Panc1 (cell line): ENCODE measurements around the gene GLE1. TPM values are rescaled to one million over a fixed set of nuclear protein-coding genes. Genes with fewer than 3 reads are reported as not detected.
"Not testable (repeated sequence)": the region's sequence is repeated elsewhere in the genome, so short reads cannot be mapped to it uniquely, and the experiment has no call there.

ENCODE experiments used
- ATAC-seq: fragments of 200-7000 bp; cut with Tn5 transposase; 2 replicates; pipeline ENCODE4 v1.9.1; 2020; ENCODE audit warnings: mild to moderate bottlenecking, moderate library complexity
- BruUV-seq: library from RNA; stranded (reverse); fragments of 400-500 nt; replicated peaks from 2 replicates; lab custom pipeline; 2021; lab: Mats Ljungman, UMichigan
- CTCF ChIA-PET: fragments of 300-600 bp; sonication (Branson Sonifier 250); formaldehyde crosslinking; loops from one replicate; lab custom pipeline; 2022; ENCODE audit warnings: antibody characterized with exemption; lab: Charles Lee
- POLR2A ChIA-PET: fragments of 300-600 bp; sonication (Branson Sonifier 250); formaldehyde crosslinking; loops from one replicate; lab custom pipeline; 2022; ENCODE audit warnings: antibody characterized with exemption; lab: Charles Lee
- DNase-seq: peaks from one replicate; pipeline ENCODE4 v3.0.0-alpha.2; 2010; ENCODE audit warnings: low read depth, low spot score
- H3K27ac ChIP-seq: 2 replicates; pipeline ENCODE4 v1.5.1; 2011; ENCODE audit warnings: mild to moderate bottlenecking, low read length, inconsistent platforms
- H3K27me3 ChIP-seq: fragments of 200-500 bp; sonication (Bioruptor generic); 2 replicates; pipeline ENCODE4 v1.6.0; 2014; ENCODE audit warnings: low read length, inconsistent platforms; ENCODE audit not compliant: control insufficient read depth, insufficient read depth
- H3K36me3 ChIP-seq: fragments of 200-500 bp; sonication (Bioruptor generic); 2 replicates; pipeline ENCODE4 v1.5.1; 2014; ENCODE audit warnings: inconsistent platforms, mild to moderate bottlenecking, low read length, moderate library complexity; ENCODE audit not compliant: control insufficient read depth, insufficient read depth
- H3K4me1 ChIP-seq: 2 replicates; pipeline ENCODE4 v1.5.1; 2011; ENCODE audit warnings: inconsistent platforms, mild to moderate bottlenecking, low read length, moderate library complexity; ENCODE audit not compliant: control insufficient read depth, insufficient read depth
- H3K4me3 ChIP-seq, 2 experiments: 2 replicates each; pipeline ENCODE4 v1.5.1; 2011 to 2012; ENCODE audit warnings: low read depth in 2 of 2, low read length in 2 of 2, mild to moderate bottlenecking in 2 of 2, inconsistent platforms in 1 of 2, moderate library complexity in 1 of 2
- H3K9me3 ChIP-seq: fragments of 200-500 bp; sonication (Bioruptor generic); 2 replicates; pipeline ENCODE4 v1.5.1; 2014; ENCODE audit warnings: low read depth, mild to moderate bottlenecking, inconsistent platforms, low read length, moderate library complexity; ENCODE audit not compliant: control insufficient read depth, insufficient read depth
- CTCF ChIP-seq: fragments of 450-650 bp; IDR thresholded peaks from 2 replicates; pipeline ENCODE4 v1.5.1; 2017; ENCODE audit warnings: mild to moderate bottlenecking
- POLR2AphosphoS5 ChIP-seq: IDR thresholded peaks from 2 replicates; pipeline ENCODE4 v1.6.1; 2012; ENCODE audit warnings: mild to moderate bottlenecking, low read depth, low read length, moderate library complexity
- REST ChIP-seq, 2 experiments: IDR thresholded peaks; 2 replicates each; pipeline ENCODE4 v1.6.1; 2011 to 2012; ENCODE audit warnings: low read depth in 2 of 2, control low read depth in 1 of 2, low read length in 1 of 2, mild to moderate bottlenecking in 1 of 2, moderate library complexity in 1 of 2; ENCODE audit not compliant: insufficient read depth in 1 of 2
- SIN3A ChIP-seq: IDR thresholded peaks from 2 replicates; pipeline ENCODE4 v1.6.1; 2012; ENCODE audit warnings: low read depth, mild to moderate bottlenecking, low read length, moderate library complexity, borderline replicate concordance; ENCODE audit not compliant: insufficient read depth
- TCF7L2 ChIP-seq: IDR thresholded peaks from 2 replicates; pipeline ENCODE4 v1.6.1; 2011; ENCODE audit warnings: mild to moderate bottlenecking, low read depth, low read length, inconsistent platforms
- in situ Hi-C: cut with HindIII; loops from 2 replicates; pipeline ENCODE4 v1.10.0; 2016; ENCODE audit warnings: low sequenced_read_pairs, low pct_unique_long_range_greater_than_20kb
- intact Hi-C: fragments of 100-400 bp; cut with micrococcal nuclease; formaldehyde crosslinking; loops from one replicate; pipeline ENCODE4 v1.10.0; 2022; ENCODE audit not compliant: unreplicated experiment
- total RNA-seq: library from RNA; stranded (reverse); gene quantifications from one replicate; pipeline ENCODE4 v1.2.1, GENCODE V29; 2021; ENCODE audit not compliant: unreplicated experiment

The GLE1 gene
- total RNA-seq, 1 experiment from 2014 or later = 25.9 TPM

GRCh38 chr9:128498911-128499310 is 5.6 kb upstream of the GLE1 start:
- Histone ChIP-seq H3K36me3 (peaks cover 2% of the 10 kb centered on the region), H3K27ac (no peak overlapping the region), H3K4me3 (no peak overlapping the region), H3K27me3 (no peaks in the 10 kb centered on the region), H3K4me1 (no peaks in the 10 kb centered on the region; the same call in 1 of the 2 replicates), H3K9me3 (no peaks in the 10 kb centered on the region)
- TF ChIP-seq POLR2AphosphoS5 (no peak), SIN3A (no peak), TCF7L2 (no peak), CTCF (no peak), REST (IDR thresholded peaks at IDR 0.05; ENCODE audit: insufficient read depth in 1 of 2, low read depth in 2 of 2, low read length in 1 of 2) (no peak)
- intact Hi-C loops (no loop called here), in situ Hi-C loops (no loop called here)
- BruUV-seq = no TSS peak
- ChIA-PET POLR2A (interaction anchor here (0.7 kb wide), 1 partner anchor 40 kb away, joined by 4 read pairs; no protein-coding TSS in a partner anchor), CTCF (no interaction called here)
- DNase-seq (no peak), ATAC-seq (no peak)

- in situ Hi-C loops (no loop called here), intact Hi-C loops (no loop called here)
- Histone ChIP-seq H3K27me3 (no peaks in the 10 kb centered on the region), H3K9me3 (no peaks in the 10 kb centered on the region), H3K4me3 (no peak overlapping the region), H3K36me3 (peaks cover 5% of the 10 kb centered on the region), H3K27ac (no peak overlapping the region), H3K4me1 (no peaks in the 10 kb centered on the region; the same call in 1 of the 2 replicates)
- ATAC-seq = no peak
- TF ChIP-seq TCF7L2 (no peak), CTCF (no peak), REST (IDR thresholded peaks at IDR 0.05; ENCODE audit: insufficient read depth in 1 of 2, low read depth in 2 of 2, low read length in 1 of 2) (no peak), SIN3A (no peak), POLR2AphosphoS5 (no peak)
- no TSS peak for BruUV-seq
- CTCF ChIA-PET = no interaction called here
- POLR2A ChIA-PET = no interaction called here
- no peak for DNase-seq
Measured at GRCh38 chr9:128499920-128500319, 4.6 kb upstream of the GLE1 start.

GRCh38 chr9:128503415-128503825 is 1.1 kb upstream of the GLE1 start:
- peak overlapping the region; percentile 90 to 91; a peak in 3 of 4 replicates for H3K4me3 ChIP-seq
- peak overlapping the region; percentile 78 for H3K27ac ChIP-seq
- intact Hi-C loops, H3K27me3 ChIP-seq, DNase-seq, POLR2A ChIA-PET, H3K4me1 ChIP-seq, ATAC-seq, in situ Hi-C loops, CTCF ChIA-PET, H3K9me3 ChIP-seq, BruUV-seq, H3K36me3 ChIP-seq: not testable (repeated sequence)
